OCI-M2 (cell line): ENCODE results near the gene MINDY4.

ENCODE experiments used
- DNase-seq: peaks from one replicate; lab custom pipeline; 2025; ENCODE audit not compliant: unreplicated experiment; lab: John Stamatoyannopoulos, UW

The MINDY4 gene

GRCh38 chr7:30913821-30914515 lies 142.8 kb downstream of the MINDY4 start:
- DNase-seq: no peak

DNA sequence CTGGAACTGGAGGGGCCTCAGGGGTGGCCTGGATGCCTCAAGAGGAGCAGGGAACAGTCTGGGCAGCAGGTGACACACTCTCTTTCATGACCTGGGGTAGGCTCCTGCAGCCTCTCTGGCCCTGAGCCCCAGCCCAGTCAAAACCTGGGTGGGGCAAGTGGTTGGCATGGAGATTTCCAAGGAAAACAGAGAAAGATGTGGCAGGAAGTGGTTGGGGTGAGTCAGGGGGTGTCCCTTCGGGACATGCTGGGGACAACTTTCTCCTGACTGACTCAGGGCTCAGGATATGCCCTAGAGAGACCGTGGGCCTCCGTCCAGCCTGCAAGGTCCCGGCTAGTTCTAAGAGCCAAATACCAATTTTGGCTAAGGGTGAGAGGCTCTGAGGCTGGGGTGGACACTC lies 143.4 kb downstream of the MINDY4 start:
- no peak for DNase-seq

- DNase-seq: peak; percentile 22
These were observed 143.9 kb downstream of the MINDY4 start for GRCh38 chr7:30915005-30915601.

GRCh38 chr7:30915751-30916150 lies 144.5 kb downstream of the MINDY4 start:
- no peak for DNase-seq

DNA sequence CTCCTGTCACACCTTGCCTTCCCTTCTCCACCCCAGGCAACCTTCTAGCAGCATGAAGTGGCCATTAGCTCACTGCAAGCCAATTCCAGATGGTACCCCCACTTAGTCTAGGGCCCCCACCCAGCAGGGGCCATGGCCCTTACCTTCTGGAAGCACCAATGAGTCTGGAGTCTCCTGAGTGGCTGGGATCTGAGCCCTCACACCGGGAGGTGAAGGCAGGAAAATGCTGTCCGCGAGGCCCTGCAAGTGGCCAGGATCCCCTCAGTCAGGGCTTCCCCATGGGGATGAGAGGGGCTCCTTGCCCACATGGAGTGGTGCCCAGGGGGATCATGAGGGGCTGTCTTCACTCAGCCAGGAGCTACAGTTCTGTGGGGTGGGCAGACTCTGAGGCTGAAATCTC lies 145.0 kb downstream of the MINDY4 start:
- no peak for DNase-seq

- DNase-seq: no peak
These were observed 145.6 kb downstream of the MINDY4 start for GRCh38 chr7:30916767-30917166.

GRCh38 chr7:30917216-30917893 lies 146.1 kb downstream of the MINDY4 start:
- no peak for DNase-seq

GRCh38 chr7:30918676-30919075 lies 147.5 kb downstream of the MINDY4 start:
- no peak for DNase-seq

GRCh38 chr7:30920021-30920583 lies 148.9 kb downstream of the MINDY4 start:
- no peak for DNase-seq

GRCh38 chr7:30920584-30921539 lies 149.6 kb downstream of the MINDY4 start:
- DNase-seq: no peak

DNA sequence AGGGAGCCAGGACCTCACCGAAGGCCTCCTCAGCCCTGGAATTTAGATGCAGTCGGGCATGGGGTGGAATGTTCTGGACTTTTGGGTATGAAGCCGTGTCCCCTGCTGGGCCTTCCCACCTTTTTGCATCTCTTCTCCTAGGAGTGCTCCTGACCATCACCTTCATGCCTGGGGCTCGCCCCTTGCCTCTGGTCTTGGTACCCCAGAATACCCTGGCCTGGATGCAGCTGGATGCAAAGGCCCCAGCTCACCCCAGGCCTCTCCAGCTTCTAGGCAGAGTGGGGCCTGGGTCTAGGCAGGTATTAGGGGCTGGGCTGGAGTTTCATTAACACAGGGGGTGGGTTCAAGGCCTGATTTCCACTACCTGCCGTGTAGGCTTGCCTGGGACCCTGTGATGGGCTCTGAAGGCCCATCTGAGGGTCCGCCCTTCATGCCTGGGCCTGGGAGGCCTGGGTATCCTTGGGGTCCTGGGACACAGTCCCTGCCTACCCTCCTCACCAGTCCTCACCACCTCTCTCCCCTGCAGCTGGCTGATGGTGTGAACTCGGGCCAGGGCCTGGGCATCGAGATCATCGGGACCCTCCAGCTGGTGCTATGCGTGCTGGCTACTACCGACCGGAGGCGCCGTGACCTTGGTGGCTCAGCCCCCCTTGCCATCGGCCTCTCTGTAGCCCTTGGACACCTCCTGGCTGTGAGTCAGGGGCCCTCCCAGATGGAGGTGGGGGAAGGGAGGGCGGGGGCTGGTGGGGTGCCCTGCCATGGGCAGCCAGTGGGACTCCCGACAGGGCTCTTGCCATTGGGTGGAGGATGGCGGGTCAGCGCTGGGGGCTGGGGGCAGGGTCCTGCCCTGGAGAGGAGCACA lies 150.6 kb downstream of the MINDY4 start:
- no peak for DNase-seq

DNA sequence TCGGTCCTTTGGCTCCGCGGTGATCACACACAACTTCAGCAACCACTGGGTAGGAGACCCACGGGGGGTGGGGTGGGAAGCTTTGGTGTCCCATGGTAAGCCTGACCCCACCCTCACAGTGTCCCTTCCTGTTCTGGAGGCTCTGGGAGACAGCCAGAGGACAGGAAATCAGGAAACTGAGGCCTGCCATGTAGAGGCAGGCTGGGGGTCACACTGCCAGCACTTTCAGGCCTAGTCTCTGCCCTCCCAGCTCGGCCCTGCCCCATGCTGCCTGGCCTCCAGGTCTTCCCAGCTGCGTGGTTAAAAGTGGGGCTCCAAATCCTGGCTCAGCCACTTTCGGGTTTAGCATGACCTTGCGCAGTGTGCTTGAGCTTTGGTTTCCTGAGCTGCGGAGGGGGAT lies 151.4 kb downstream of the MINDY4 start:
- DNase-seq: no peak

- DNase-seq: no peak
These were observed 152.0 kb downstream of the MINDY4 start for GRCh38 chr7:30923009-30923773.

GRCh38 chr7:30923774-30924413 lies 152.7 kb downstream of the MINDY4 start:
- DNase-seq: no peak

- DNase-seq: no peak
These were observed 153.4 kb downstream of the MINDY4 start for GRCh38 chr7:30924624-30925023.

DNA sequence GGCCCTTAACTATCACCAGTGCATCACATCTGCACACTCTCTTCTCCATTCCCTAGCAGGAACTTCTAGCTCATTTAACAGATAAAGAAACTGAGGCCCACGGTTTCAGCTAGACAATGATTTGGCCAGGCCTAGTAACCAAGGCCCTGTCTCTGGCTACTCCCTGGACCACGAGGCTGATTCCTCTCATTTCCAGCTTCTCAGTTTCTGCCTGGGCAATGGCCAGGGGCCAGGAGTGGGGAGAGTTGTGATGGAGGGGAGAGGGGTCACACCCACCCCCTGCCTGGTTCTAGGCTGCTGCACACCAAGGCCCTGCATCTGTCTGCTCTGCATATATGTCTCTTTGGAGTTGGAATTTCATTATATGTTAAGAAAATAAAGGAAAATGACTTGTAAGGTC lies 153.9 kb downstream of the MINDY4 start:
- no peak for DNase-seq

GRCh38 chr7:30925913-30926312 lies 154.7 kb downstream of the MINDY4 start:
- no peak for DNase-seq

GRCh38 chr7:30926313-30926712 lies 155.1 kb downstream of the MINDY4 start:
- DNase-seq: no peak

DNA sequence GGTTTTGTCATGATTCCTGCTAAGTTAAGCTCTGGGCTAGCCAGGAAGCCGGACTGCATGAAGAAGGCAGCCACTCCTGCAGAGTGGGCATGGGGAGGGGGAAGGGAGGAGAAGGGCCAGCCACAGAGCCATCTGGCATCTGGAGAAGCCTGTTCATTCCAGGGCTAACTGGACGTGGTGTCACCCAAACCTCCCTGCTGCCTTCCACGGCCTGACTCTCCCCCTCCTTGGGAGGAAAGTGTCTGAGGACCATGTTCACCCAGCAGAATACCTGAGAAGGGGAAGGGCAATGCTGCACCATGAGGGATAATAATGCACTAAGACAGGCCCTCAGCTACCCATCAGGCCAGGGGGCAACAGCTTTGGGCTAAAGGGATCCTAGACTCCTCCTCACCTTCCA lies 155.8 kb downstream of the MINDY4 start:
- no peak for DNase-seq
